Measurements from ENCODE around the gene LIPK.

Gene LIPK, protein sequence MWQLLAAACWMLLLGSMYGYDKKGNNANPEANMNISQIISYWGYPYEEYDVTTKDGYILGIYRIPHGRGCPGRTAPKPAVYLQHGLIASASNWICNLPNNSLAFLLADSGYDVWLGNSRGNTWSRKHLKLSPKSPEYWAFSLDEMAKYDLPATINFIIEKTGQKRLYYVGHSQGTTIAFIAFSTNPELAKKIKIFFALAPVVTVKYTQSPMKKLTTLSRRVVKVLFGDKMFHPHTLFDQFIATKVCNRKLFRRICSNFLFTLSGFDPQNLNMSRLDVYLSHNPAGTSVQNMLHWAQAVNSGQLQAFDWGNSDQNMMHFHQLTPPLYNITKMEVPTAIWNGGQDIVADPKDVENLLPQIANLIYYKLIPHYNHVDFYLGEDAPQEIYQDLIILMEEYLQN

DNA sequence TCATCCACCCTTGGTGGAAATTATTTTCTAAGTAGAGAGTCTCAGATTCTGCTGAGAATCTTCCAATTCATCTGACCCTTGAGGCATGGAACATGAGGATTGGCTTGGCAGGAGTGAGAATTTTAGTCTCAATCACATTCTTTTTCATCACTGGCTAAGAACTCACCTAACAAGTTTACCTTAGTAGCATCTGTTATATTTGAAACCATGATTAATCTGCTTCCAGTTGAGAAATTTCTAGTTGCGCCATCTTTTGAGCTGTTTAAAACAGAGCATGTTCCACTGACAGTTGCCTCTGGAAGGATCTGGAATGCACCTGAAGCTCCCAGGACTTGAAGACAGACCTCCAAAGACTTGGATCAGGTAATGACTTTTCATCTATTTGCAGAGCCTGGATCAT is at the start of gene LIPK:
Gene LIPK, plus strand, starts transcription at position 292 of the 400 bp plus-strand sequence. CDS start 18,295 bp downstream, outside the sequence.
- Histone ChIP-seq H3K9ac (no peak within 1 kb of the TSS), H2AFZ (no peak within 1 kb of the TSS), H3K79me2 (no peaks in the 10 kb centered on the region), H3K4me2 (ENCODE audit: low read length) (no peak within 1 kb of the TSS), H3K36me3 (ENCODE audit: control insufficient read depth, insufficient read depth, low read length) (no peaks in the 10 kb centered on the region), H3K4me3 (ENCODE audit: low read depth, low read length) (no peak within 1 kb of the TSS), H3K27me3 (ENCODE audit: control insufficient read depth, insufficient read depth, low read length) (no peaks in the 10 kb centered on the region), H3K4me1 (no peaks in the 10 kb centered on the region), H3K9me3 (ENCODE audit: control insufficient read depth, low read length) (no peaks in the 10 kb centered on the region), H3K27ac (no peak within 1 kb of the TSS)
- TF ChIP-seq, protein P1, sequence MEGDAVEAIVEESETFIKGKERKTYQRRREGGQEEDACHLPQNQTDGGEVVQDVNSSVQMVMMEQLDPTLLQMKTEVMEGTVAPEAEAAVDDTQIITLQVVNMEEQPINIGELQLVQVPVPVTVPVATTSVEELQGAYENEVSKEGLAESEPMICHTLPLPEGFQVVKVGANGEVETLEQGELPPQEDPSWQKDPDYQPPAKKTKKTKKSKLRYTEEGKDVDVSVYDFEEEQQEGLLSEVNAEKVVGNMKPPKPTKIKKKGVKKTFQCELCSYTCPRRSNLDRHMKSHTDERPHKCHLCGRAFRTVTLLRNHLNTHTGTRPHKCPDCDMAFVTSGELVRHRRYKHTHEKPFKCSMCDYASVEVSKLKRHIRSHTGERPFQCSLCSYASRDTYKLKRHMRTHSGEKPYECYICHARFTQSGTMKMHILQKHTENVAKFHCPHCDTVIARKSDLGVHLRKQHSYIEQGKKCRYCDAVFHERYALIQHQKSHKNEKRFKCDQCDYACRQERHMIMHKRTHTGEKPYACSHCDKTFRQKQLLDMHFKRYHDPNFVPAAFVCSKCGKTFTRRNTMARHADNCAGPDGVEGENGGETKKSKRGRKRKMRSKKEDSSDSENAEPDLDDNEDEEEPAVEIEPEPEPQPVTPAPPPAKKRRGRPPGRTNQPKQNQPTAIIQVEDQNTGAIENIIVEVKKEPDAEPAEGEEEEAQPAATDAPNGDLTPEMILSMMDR (IDR thresholded peaks at IDR 0.05), result no peak

DNA sequence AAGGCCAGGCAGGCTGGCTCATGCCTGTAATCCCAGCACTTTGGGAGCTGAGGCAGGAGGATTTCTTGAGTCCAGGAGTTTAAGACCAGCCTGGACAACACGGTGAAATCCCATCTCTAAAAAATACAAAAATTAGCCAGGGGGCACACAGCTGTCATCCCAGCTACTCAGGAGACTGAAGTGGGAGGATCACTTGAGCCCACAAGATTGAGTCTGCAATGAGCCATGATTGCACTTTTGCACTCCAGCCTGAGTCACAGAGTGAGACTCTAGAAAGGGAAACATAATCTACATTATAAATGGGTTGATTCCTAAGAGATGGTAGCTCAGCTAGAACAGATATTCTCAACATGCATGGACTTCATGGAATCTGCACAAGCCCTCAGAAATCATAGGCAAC is 48.1 kb upstream of the LIPK start:
- no peaks in the 10 kb centered on the region for H3K4me1 ChIP-seq
- no peak overlapping the region for H3K4me2 ChIP-seq (ENCODE audit: low read length)
- no peak overlapping the region for H3K4me3 ChIP-seq (ENCODE audit: low read depth, low read length)
- H3K79me2 ChIP-seq, result no peaks in the 10 kb centered on the region
- H3K27ac ChIP-seq, result no peak overlapping the region
- no peak overlapping the region for H2AFZ ChIP-seq
- H3K9ac ChIP-seq, result no peak overlapping the region
- no peaks in the 10 kb centered on the region for H3K27me3 ChIP-seq (ENCODE audit: control insufficient read depth, insufficient read depth, low read length)
- H3K36me3 ChIP-seq (ENCODE audit: control insufficient read depth, insufficient read depth, low read length), result no peaks in the 10 kb centered on the region
- H3K9me3 ChIP-seq (ENCODE audit: control insufficient read depth, low read length), result no peaks in the 10 kb centered on the region
- TF ChIP-seq, protein P1 (IDR thresholded peaks at IDR 0.05), result no peak

DNA sequence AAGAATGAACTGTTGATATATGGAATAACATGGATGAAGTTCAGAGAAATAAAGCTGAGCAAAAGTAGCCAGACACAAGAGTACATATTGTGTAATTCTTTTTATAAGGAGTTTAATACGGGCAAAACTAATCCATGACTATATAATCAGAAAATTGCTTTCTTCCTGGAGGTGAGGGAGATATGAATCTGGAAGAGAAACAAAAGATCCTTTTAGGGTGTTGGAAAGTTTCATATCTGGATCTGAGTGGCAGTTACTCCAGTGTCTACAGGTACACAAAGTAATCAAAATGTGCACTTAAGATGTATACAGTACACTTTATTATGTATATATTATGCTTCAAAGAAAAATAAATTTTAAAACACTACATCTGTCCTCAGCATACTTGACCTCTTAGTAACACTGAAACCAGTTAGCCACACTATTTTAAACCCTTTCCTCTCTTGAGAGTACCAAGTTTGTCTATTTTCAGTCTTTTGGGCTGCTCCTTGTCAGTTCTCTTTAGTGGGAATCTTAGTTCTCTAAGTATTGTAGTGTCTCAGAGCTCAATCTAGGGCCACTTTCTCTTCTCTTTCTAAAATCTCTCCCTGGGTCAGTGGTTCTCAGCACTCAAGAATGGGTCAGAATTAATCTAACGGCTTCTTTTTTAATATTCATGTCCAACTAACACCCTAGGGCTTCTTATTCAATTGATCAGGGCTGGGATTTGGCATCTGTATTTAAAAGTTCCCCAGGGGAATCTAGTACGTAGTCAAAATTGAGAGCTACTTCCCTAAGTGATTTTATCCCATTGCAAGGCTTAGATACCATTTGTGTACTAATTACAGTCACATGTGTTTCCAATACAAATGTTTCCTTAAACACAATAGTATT is 46.1 kb upstream of the LIPK start:
- Histone ChIP-seq H3K27ac (no peak overlapping the region), H2AFZ (no peak overlapping the region), H3K9me3 (ENCODE audit: control insufficient read depth, low read length) (no peaks in the 10 kb centered on the region), H3K9ac (no peak overlapping the region), H3K4me2 (ENCODE audit: low read length) (no peak overlapping the region), H3K36me3 (ENCODE audit: control insufficient read depth, insufficient read depth, low read length) (no peaks in the 10 kb centered on the region), H3K27me3 (ENCODE audit: control insufficient read depth, insufficient read depth, low read length) (no peaks in the 10 kb centered on the region), H3K4me3 (ENCODE audit: low read depth, low read length) (no peak overlapping the region), H3K4me1 (no peaks in the 10 kb centered on the region), H3K79me2 (no peaks in the 10 kb centered on the region)
- TF ChIP-seq, protein P1 (IDR thresholded peaks at IDR 0.05), result no peak

DNA sequence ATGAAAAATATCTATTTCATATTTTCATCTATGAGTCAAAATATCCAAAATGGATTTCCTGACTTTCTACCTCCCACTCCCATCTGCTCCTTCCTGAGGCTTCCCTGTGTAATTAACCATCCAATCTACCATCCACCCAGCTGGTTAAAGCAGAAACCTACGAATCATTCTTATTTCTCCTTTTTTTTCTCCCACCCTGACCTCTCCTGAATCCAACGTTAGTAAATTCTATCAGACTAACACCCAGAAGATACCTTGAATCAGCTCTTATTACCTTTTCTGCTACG is 45.5 kb upstream of the LIPK start:
- no peak overlapping the region for H3K9ac ChIP-seq
- no peaks in the 10 kb centered on the region for H3K79me2 ChIP-seq
- no peaks in the 10 kb centered on the region for H3K36me3 ChIP-seq (ENCODE audit: control insufficient read depth, insufficient read depth, low read length)
- H3K4me1 ChIP-seq, result no peaks in the 10 kb centered on the region
- H3K9me3 ChIP-seq (ENCODE audit: control insufficient read depth, low read length), result no peaks in the 10 kb centered on the region
- TF ChIP-seq, protein P1 (IDR thresholded peaks at IDR 0.05), result no peak
- H3K27me3 ChIP-seq (ENCODE audit: control insufficient read depth, insufficient read depth, low read length), result no peaks in the 10 kb centered on the region
- H2AFZ ChIP-seq, result no peak overlapping the region
- no peak overlapping the region for H3K4me2 ChIP-seq (ENCODE audit: low read length)
- no peak overlapping the region for H3K27ac ChIP-seq
- H3K4me3 ChIP-seq (ENCODE audit: low read depth, low read length), result no peak overlapping the region

Data from parathyroid adenoma (tissue), 2 donors.